ENCODE results near the gene FANCE. TPM values are rescaled to one million over a fixed set of nuclear protein-coding genes. Genes with fewer than 3 reads are reported as not detected.

Gene FANCE
- total RNA-seq, 4 donors from 2014 or later: 17.5 to 36.7 (median 34.2) TPM

- 91 to 92% methylated on average over 2 of the region's 2 CpGs for WGBS, 2 donors
- intact Hi-C loops (cut with DNase I; ENCODE audit: low total_unique reads): no loop called here
- DNase-seq (ENCODE audit: low spot score in 2 of 2): no peak
- TF ChIP-seq POLR2A (IDR thresholded peaks at IDR 0.05) (no peak), CTCF (IDR thresholded peaks at IDR 0.05) (no peak)
- H3K4me3 ChIP-seq (ENCODE audit: low read depth, poor library complexity, severe bottlenecking): no peak overlapping the region
These were observed 49.6 kb downstream of the FANCE start for GRCh38 chr6:35501784-35502183.

DNA sequence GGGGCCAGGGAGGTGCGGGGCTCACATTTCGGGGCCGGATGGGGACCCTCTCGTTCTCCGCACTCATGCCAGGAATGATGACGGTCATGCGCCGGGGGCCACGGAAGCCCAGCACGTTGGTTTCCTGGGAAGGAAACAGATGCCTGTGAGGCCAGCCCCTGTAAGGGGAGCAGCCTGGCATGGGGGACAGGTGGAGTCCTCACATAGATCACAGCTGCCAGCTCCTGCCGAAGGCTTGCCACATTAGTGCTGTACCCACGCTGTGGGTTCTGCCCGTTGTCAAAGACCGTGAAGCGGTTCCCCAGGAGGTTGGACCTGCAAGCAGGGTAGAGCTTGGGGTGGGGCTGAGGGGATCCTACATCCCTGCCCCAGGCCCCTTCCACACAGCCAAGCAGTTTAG lies 51.4 kb downstream of the FANCE start:
- intact Hi-C loops (cut with DNase I; ENCODE audit: low total_unique reads): no loop called here
- 31 to 56% methylated on average over 15 of the region's 15 CpGs for WGBS, 2 donors
- TF ChIP-seq POLR2A (IDR thresholded peaks at IDR 0.05): no peak
- TF ChIP-seq CTCF (IDR thresholded peaks at IDR 0.05): no peak
- no peak overlapping the region for H3K4me3 ChIP-seq (ENCODE audit: low read depth, poor library complexity, severe bottlenecking)
- DNase-seq (ENCODE audit: low spot score in 2 of 2): no peak

DNA sequence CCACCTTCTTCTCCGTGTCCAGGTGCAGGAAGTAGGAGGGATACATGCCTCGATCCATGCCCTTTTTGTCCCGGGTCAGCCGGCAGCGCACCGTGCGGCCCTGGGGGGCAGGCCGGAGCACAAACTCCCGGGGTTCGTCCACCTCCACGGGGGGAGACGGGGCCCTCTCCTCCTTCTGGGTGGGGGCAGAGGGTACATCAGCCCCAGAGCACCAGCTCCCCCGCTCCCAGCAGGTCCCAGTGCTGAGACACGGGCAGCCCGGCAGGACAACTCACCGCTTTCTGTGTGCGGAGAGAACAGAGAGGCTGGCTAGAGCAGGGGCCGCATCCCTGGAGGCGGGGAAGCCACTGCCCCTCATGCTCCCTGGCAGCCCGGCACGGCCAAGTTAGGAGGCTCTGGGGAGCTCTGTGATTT lies 53.9 kb downstream of the FANCE start:
- intact Hi-C loops (cut with DNase I; ENCODE audit: low total_unique reads): no loop called here
- TF ChIP-seq POLR2A (IDR thresholded peaks at IDR 0.05) (no peak), CTCF (IDR thresholded peaks at IDR 0.05) (no peak)
- H3K4me3 ChIP-seq (ENCODE audit: low read depth, poor library complexity, severe bottlenecking): no peak overlapping the region
- WGBS, 2 donors: 36 to 47% methylated on average over 11 to 21 of the region's 21 CpGs
- no peak for DNase-seq (ENCODE audit: low spot score in 2 of 2)

GRCh38 chr6:35506536-35506935 lies 54.4 kb downstream of the FANCE start:
- no peak for DNase-seq (ENCODE audit: low spot score in 2 of 2)
- intact Hi-C loops (cut with DNase I; ENCODE audit: low total_unique reads): no loop called here
- no peak overlapping the region for H3K4me3 ChIP-seq (ENCODE audit: low read depth, poor library complexity, severe bottlenecking)
- TF ChIP-seq CTCF (IDR thresholded peaks at IDR 0.05) (no peak), POLR2A (IDR thresholded peaks at IDR 0.05) (no peak)
- 97 to 99% methylated on average over 3 of the region's 3 CpGs for WGBS, 2 donors

GRCh38 chr6:35507221-35507620 lies 55.1 kb downstream of the FANCE start:
- no peak for DNase-seq (ENCODE audit: low spot score in 2 of 2)
- intact Hi-C loops (cut with DNase I; ENCODE audit: low total_unique reads): no loop called here
- H3K4me3 ChIP-seq (ENCODE audit: low read depth, poor library complexity, severe bottlenecking): no peak overlapping the region
- TF ChIP-seq POLR2A (IDR thresholded peaks at IDR 0.05): no peak
- TF ChIP-seq CTCF (IDR thresholded peaks at IDR 0.05): no peak
- WGBS, 2 donors: 97 to 100% methylated on average over 2 of the region's 2 CpGs

- H3K4me3 ChIP-seq (ENCODE audit: low read depth, poor library complexity, severe bottlenecking): no peak overlapping the region
- no peak for DNase-seq (ENCODE audit: low spot score in 2 of 2)
- TF ChIP-seq CTCF (IDR thresholded peaks at IDR 0.05) (no peak), POLR2A (IDR thresholded peaks at IDR 0.05) (no peak)
- 64 to 80% methylated on average over 2 of the region's 2 CpGs for WGBS, 2 donors
- intact Hi-C loops (cut with DNase I; ENCODE audit: low total_unique reads): no loop called here
These were observed 55.9 kb downstream of the FANCE start for GRCh38 chr6:35508027-35508426.
